Subcutaneous adipose tissue (tissue), 4 donors: ENCODE results near the gene EYS. TPM values are rescaled to one million over a fixed set of nuclear protein-coding genes. Genes with fewer than 3 reads are reported as not detected.

Source experiments
- total RNA-seq, 4 donors: library from RNA; depleted of rRNA; stranded (reverse); fragments of >200 nt; gene quantifications; one replicate each; pipeline ENCODE4 v1.1.0, GENCODE V29; 2016
- TF ChIP-seq, protein P1 (sequence below): fragments of 450-650 bp; IDR thresholded peaks from one replicate; pipeline ENCODE4 v1.5.1; 2016; ENCODE audit warnings: low read depth, mild to moderate bottlenecking, control low read depth, antibody characterized with exemption, moderate library complexity

The EYS gene
- total RNA-seq, 4 donors from 2014 or later = 0.17 to 3.8 (median 0.82) TPM

- TF ChIP-seq, protein P1, sequence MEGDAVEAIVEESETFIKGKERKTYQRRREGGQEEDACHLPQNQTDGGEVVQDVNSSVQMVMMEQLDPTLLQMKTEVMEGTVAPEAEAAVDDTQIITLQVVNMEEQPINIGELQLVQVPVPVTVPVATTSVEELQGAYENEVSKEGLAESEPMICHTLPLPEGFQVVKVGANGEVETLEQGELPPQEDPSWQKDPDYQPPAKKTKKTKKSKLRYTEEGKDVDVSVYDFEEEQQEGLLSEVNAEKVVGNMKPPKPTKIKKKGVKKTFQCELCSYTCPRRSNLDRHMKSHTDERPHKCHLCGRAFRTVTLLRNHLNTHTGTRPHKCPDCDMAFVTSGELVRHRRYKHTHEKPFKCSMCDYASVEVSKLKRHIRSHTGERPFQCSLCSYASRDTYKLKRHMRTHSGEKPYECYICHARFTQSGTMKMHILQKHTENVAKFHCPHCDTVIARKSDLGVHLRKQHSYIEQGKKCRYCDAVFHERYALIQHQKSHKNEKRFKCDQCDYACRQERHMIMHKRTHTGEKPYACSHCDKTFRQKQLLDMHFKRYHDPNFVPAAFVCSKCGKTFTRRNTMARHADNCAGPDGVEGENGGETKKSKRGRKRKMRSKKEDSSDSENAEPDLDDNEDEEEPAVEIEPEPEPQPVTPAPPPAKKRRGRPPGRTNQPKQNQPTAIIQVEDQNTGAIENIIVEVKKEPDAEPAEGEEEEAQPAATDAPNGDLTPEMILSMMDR = no peak
Observed at GRCh38 chr6:64293298-64293697, 1413.7 kb downstream of the EYS start.

DNA sequence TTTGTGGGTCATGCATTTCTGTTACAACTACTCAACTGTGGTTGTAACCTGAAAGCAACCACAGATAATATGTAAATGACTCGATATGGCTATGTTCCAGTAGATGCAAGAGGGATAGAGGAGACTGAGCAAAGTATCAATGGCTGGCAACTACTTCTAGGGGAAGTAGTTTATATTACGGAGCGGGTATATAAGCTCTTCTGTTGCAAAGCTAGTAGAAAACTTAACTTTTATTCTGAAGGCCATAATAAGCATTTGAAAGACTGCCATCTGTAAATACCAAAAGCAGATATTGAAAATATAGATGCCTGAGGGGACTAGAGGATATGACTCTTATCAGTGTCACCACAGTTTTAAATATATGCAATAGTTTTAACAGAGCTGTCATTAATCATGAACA is 1416.2 kb downstream of the EYS start:
- TF ChIP-seq, protein P1 = no peak

DNA sequence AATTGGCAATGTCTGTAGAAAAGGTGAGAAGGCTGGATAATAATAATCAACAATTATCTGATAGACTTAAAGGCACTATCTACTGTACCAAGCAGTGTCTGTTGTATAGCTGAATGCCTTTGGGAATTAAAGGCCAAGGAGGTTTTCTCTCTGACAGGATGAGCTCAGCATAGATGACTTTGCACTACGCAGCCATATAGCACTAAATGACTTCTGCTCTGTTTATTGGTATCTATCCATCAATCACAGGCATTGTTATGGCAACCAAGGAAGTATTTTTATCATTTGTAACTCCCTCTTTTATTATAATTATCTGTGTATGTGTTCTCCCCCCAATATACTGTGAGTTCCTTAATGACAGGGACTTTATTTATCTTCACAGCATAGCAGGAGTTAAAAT is 1417.1 kb downstream of the EYS start:
- TF ChIP-seq, protein P1 = no peak

GRCh38 chr6:64288351-64288750 is 1418.7 kb downstream of the EYS start:
- TF ChIP-seq, protein P1 = no peak

DNA sequence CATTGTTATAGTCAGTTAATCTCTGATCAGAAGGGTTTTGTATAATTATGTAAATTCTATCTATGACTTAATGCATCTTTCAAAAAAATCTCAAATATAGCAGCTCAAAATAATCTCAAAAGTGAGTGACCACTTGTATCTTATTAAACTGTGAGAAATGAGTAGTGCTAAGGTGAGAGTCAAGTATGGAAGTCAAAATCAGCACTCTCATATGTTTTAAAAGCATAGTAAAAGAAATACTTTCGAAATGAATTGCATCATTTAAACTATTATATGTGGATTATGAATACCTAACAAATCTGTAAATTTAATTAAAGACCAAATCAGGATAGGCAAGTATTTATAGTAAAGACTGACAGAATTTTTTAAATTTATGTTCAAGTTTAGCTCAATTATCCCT is 1425.9 kb downstream of the EYS start:
- TF ChIP-seq, protein P1 = no peak

GRCh38 chr6:64280569-64280968 is 1426.5 kb downstream of the EYS start:
- TF ChIP-seq, protein P1 = no peak

GRCh38 chr6:64270083-64270482 is 1436.9 kb downstream of the EYS start:
- TF ChIP-seq, protein P1 = no peak
